NCI-H748 treated with DMSO at 0.1 percent for 48 hours (cell line): ENCODE data around the gene TTC28.
"Not testable (repeated sequence)": the region's sequence is repeated elsewhere in the genome, so short reads cannot be mapped to it uniquely, and the experiment has no call there.

Experiments
- DNase-seq: peaks from one replicate; lab custom pipeline; 2025; lab: John Stamatoyannopoulos, UW

TTC28 gene

DNA sequence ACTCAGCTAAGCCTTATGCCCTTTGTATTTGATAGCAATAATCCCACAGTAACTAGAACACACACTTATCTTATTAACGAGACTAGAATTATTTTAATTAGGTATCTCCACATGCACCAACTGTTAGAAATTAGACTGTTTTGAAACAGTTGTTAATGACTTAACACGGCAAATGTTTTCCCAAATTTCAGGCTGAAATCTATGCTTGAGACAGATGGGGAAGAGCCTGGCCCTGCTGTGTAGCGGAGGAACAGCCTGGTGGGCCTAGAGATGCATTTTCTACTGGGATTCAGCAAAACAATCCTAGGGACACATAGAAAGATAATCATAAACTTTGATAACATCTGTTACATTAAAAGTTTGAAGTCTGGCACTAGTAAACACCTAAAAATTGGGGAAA is 273.4 kb downstream of the TTC28 start:
- no peak for DNase-seq

DNA sequence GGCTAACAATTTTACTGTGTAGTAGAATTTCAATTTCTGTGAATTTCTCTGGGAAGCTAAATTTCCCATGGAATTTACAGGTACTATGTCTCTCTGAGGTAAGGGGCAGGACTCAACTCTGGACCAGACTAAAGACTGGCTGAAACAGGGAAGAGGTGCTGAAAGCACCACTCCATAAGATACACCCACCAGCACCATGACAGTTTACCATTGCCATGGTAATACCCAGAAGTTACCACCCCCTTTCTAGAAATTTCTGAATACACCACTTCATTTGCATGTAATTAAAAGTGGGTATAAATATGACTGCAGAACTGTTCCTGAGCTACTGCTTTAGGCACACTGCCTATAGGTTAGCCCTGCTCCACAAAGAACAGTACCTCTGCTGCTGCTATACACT is 274.1 kb downstream of the TTC28 start:
- no peak for DNase-seq

DNA sequence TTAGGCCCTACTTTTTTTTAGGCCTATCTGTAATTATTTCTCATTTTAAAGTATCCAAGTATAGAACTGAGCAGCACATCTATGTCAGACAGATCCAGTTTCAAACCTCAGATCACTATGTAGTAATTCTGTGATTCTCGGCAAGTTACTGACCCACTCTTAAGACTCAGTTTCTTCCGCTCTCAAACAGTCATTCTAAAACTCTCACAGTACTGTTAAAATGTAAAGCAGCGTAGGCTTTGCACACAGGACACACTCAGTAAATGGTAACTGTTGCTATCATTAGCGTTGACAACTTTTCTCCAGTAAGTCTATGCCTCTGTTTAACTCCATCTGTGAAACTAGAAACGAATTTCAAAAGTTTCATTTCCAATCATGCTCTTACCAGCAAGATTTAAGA is 277.1 kb downstream of the TTC28 start:
- DNase-seq: no peak

GRCh38 chr22:28402060-28402459 is 277.6 kb downstream of the TTC28 start:
- DNase-seq: no peak

DNA sequence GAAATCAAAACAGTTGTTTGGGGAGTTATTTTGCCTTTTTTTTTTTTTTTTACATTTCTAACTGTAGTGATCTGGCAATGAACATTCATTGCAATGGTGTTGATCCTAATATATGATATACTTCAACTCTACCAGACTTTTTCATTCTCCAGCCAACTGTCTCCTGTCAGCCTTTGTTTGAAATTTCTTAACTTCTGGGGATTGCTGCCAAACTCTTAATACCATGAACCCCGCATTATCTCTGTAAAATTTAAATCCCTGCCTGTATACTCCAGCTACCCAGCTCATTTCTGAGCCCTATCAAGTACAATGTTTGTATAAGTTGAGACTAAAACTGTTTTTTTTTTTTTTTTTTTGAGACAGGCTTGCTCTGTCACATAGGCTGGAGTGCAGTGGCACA is 280.7 kb downstream of the TTC28 start:
- no peak for DNase-seq

- no peak for DNase-seq
Measured at GRCh38 chr22:28398355-28398754, 281.3 kb downstream of the TTC28 start.

GRCh38 chr22:28397306-28397705 is 282.3 kb downstream of the TTC28 start:
- DNase-seq: no peak

- no peak for DNase-seq
Measured at GRCh38 chr22:28395920-28396753, 283.5 kb downstream of the TTC28 start.

DNA sequence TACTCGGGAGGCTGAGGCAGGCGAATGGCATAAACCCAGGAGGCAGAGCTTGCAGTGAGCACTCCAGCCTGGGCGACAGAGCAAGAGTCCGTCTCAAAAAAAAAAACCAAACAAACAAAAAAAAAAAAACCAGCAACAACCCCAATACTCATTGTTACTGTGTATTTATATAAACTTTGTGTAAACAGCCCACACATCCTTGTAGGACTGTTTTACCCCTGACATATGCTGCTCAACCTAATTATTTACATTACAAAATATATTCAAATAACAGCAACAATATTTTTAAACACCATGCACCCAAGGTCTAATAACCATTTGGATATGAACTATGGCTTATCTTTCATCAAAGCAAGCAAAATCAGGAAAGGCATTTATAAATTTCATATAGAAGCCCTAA is 284.1 kb downstream of the TTC28 start:
- no peak for DNase-seq

GRCh38 chr22:28394513-28395110 is 285.0 kb downstream of the TTC28 start:
- DNase-seq: no peak

DNA sequence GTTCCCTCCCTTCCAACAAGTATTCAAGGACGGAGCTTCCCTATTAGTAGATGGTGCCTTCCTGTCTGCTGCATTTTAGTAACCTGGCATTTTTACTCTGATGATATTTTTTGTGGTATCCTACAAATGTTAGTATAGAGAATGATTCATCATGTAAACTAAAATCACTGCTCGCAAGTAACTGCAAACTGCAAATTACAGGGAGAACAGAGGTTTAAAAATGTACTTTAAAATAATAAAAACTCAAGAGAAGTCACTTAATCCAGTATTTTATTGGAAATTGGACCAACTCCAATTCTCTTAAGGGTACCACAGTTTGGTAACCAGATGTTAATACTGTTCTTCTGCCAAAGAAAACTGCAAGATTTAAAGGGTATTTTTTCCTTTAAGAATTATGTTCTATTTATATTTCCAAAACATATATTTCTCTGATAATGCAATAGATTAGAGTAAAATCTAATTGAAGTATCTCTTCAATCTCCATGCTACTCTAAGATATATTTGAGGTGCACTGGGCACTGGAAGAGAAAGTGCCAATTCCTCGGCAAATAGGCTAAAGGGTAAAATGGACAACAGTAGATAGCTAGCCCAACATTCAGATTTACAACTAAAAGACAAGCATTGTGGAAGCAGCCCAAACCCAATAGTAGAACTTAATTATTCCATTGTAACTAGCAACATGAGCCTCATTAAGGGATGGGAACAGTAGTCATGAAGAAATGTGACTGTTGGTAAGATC is 298.0 kb downstream of the TTC28 start:
- DNase-seq: no peak

DNA sequence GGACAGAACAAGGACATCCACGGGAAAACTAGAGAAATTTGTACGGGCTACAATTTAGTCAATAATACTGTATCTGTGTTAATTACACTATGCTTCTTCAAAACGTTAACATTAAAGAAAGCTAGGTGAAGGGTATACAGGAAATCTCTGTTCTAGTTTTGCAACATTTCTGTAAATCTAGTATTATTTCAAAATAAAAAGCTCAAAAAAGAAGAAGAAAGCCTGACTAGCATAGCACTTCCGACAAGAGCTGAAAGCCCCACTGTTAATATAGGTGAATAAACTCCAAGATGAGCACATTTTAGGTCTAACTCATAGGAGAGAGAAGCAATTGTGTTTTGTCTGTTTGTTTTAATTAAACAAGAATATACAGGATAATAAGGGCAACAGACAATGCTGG is 299.7 kb downstream of the TTC28 start:
- DNase-seq: no peak

DNA sequence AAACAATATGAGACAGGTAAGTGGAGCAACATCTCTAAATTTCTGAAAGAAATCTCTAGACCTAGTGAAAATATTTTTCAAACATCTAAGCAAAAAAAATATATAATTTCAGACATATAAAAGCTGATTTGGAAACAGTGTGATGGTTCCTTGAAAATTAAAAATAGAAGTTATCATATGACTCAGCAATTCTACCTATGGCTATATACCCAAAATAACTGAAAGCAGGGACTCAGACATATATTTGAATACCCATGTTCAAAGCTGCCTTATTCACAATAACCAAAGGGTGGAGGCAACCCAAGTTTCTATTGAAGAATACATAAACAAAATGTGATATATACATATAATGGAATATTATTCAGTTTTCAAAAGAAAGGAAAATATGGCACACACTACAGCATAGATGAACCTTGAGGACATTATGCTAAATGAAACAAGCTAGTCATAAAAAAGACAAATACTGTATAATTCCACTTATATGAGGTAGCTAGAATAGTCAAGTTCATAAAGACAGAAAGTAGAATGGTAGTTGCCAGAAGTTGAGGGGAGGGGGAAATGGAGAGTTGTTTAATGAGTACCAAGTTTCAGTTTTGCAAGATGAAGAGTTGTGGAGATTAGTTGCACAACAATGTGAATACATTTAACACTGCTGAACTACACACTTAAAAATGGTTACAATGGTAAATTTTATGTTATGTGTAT is 300.4 kb downstream of the TTC28 start:
- no peak for DNase-seq

DNA sequence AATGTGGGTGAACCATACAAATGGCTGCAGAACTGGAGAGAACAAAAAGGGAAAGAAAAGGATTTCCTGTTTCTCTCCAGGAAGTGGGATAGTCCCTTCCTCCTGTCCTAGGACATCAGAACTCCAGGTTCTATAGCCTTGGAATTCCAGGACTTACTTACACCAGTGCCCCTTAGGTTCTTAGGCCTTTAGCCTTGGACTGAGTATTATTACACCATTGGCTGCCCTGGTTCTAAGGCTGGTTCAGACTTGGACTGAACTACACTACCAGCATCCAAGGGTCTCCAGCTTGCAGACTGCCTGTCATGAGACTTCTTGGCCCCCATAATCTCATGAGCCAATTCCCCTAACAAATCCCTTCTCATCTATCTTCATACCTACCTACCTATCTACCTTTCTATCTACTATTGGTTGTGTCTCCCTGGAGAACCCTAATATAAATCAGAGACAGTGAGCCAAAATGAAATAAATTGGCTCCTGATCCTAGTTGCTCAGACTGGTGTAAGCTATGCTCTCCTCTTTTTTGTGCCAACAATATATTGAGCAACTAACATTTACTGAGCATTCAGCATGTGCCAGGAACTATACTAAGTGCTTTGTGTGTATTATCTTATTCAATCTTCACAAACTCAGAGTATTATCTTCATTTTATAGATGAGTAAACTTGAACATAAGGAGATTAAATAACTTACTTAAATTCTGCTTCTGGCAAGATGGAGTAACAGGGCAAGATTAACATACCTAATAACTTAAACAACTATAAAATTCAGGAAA is 303.7 kb downstream of the TTC28 start:
- no peak for DNase-seq

DNA sequence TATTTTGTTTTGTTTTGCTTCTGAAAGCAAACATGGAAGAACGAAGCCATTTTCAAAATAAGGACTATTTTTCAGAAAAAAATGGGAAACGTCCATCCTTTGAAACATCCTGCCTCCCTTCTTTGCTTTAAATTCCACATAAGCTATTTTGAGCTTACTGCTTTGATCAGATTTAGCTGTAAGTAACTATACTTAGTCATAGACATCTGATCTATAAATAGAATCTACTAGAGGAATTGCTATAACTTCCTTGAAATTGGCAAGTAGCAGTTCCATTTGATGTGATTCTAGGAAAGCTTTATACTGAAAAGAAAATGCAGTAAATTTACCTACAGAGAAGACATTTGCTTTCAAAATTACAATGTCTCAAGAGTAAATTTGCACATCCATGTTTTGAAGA is 305.8 kb downstream of the TTC28 start:
- no peak for DNase-seq

GRCh38 chr22:28369854-28370253 is 309.8 kb downstream of the TTC28 start:
- DNase-seq: no peak

- DNase-seq: no peak
Measured at GRCh38 chr22:28366856-28367255, 312.8 kb downstream of the TTC28 start.

GRCh38 chr22:28365371-28365770 is 314.3 kb downstream of the TTC28 start:
- DNase-seq: no peak

- DNase-seq: not testable (repeated sequence)
Measured at GRCh38 chr22:28364105-28364504, 315.5 kb downstream of the TTC28 start.

DNA sequence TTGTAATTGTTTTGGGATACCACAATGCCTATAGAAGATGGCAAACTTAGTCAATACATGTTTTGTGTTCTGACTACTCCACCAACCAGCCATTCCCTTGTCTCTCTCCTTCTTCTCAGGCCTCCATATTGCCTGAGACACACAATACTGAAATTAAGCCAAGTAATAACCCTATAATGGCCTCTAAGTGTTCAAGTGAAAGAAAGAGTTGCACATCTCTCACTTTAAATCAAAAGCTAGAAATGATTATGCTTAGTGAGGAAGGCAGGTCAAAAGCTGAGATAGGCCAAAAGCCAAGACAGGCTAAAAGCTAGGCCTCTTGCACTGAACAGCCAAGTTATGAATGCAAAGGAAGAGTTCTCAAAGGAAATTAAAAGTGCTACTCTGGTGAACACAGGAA is 318.7 kb downstream of the TTC28 start:
- no peak for DNase-seq

DNA sequence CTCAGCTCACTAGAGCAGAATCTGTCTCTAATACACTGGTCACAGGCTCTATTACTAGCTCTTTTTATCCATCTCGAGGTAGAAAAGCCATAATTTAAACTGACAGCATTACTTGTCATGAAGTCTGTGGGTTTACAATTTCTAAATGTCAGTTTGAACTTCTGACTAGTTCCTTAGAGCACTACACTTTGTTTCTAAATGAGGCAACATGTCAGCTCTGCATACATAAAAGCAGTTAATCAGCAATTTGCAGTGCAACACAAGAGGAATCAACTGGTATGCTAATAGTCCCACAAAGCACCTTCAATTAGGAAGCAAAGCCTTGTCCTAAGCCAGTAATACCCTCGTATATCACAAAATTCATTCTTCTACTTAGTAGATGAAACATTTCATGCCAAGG is 321.3 kb downstream of the TTC28 start:
- no peak for DNase-seq

DNA sequence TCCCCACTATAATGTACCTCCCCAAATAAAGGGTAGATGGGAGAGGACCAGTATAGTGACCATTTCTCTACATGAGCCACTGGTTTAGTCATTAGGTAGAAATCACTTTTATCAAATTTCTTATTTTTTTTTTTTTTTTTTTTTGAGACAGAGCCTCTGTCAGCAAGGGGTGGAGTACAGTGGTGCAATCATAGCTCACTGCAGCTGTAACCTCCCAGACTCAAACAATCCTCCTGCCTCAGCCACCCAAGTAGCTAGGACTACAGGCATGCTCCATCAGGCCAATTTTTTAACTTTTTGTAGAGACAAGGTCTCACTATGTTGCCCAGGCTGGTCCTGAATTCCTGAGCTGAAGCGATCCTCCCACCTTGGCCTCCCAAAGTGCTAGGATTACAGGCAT is 322.4 kb downstream of the TTC28 start:
- no peak for DNase-seq
